NK-92 (cell line): Measurements from ENCODE around the gene NEURL3.
"Not testable (repeated sequence)": the region's sequence is repeated elsewhere in the genome, so short reads cannot be mapped to it uniquely, and the experiment has no call there.

Experiments
- DNase-seq: peaks from one replicate; lab custom pipeline; 2025; ENCODE audit not compliant: unreplicated experiment; lab: John Stamatoyannopoulos, UW

Gene NEURL3

GRCh38 chr2:96505231-96505889 is at the start of gene NEURL3:
NEURL3 (minus strand) TSS chr2:96505357; CDS start chr2:96505286, 71 bp downstream.
- DNase-seq, result no peak

GRCh38 chr2:96554293-96555145 is 49.4 kb upstream of the NEURL3 start:
- no peak for DNase-seq

- DNase-seq, result not testable (repeated sequence)
Measured at GRCh38 chr2:96553957-96554292, 48.8 kb upstream of the NEURL3 start.

- DNase-seq, result no peak
Measured at GRCh38 chr2:96553176-96553956, 48.2 kb upstream of the NEURL3 start.

GRCh38 chr2:96552315-96553175 is 47.4 kb upstream of the NEURL3 start:
- DNase-seq, result no peak

- no peak for DNase-seq
Measured at GRCh38 chr2:96551605-96552314, 46.6 kb upstream of the NEURL3 start.

- DNase-seq, result no peak
Measured at GRCh38 chr2:96550787-96551604, 45.8 kb upstream of the NEURL3 start.

GRCh38 chr2:96549967-96550786 is 45.0 kb upstream of the NEURL3 start:
- no peak for DNase-seq

- DNase-seq, result no peak
Measured at GRCh38 chr2:96549466-96549785, 44.3 kb upstream of the NEURL3 start.

- no peak for DNase-seq
Measured at GRCh38 chr2:96548558-96549465, 43.7 kb upstream of the NEURL3 start.

- no peak for DNase-seq
Measured at GRCh38 chr2:96547731-96548171, 42.6 kb upstream of the NEURL3 start.

GRCh38 chr2:96547203-96547641 is 42.1 kb upstream of the NEURL3 start:
- DNase-seq, result no peak

GRCh38 chr2:96546797-96547196 is 41.6 kb upstream of the NEURL3 start:
- DNase-seq, result no peak

GRCh38 chr2:96546321-96546720 is 41.2 kb upstream of the NEURL3 start:
- no peak for DNase-seq

- DNase-seq, result no peak
Measured at GRCh38 chr2:96542357-96542977, 37.3 kb upstream of the NEURL3 start.

GRCh38 chr2:96541398-96542152 is 36.4 kb upstream of the NEURL3 start:
- no peak for DNase-seq
